Measurements from ENCODE around the gene CYSRT1.

DNA sequence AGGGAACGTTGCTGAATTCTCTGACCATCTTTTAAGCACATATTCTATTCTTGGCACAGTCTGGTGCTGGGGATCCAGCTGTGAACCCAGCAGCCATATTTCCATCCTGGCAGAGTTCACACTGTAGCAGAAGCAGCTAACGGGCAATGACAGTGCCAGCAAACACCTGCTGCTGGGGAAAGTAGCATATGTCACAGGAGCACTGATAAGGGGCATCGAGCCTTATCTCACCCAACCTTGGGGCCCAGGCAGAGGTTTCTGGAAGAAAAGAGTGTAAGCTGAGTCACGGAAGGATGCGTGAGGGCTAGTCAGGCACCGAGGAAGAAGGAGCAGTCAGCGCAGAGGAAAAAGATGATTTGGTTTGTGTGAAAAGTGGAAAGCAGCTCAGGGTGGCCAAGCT lies 18.4 kb upstream of the CYSRT1 start:
- TF ChIP-seq, protein P1, sequence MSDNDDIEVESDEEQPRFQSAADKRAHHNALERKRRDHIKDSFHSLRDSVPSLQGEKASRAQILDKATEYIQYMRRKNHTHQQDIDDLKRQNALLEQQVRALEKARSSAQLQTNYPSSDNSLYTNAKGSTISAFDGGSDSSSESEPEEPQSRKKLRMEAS (IDR thresholded peaks at IDR 0.05; ENCODE audit: insufficient read depth, insufficient read length) = no peak
- TF ChIP-seq POLR2A (IDR thresholded peaks at IDR 0.05; ENCODE audit: low read depth, low read length) (no peak), POLR2AphosphoS5 (IDR thresholded peaks at IDR 0.05; ENCODE audit: insufficient read depth, low read depth, low read length) (no peak), FOS (IDR thresholded peaks at IDR 0.05; ENCODE audit: borderline replicate concordance, insufficient read depth, low read length) (no peak)
- TF ChIP-seq, protein P2, sequence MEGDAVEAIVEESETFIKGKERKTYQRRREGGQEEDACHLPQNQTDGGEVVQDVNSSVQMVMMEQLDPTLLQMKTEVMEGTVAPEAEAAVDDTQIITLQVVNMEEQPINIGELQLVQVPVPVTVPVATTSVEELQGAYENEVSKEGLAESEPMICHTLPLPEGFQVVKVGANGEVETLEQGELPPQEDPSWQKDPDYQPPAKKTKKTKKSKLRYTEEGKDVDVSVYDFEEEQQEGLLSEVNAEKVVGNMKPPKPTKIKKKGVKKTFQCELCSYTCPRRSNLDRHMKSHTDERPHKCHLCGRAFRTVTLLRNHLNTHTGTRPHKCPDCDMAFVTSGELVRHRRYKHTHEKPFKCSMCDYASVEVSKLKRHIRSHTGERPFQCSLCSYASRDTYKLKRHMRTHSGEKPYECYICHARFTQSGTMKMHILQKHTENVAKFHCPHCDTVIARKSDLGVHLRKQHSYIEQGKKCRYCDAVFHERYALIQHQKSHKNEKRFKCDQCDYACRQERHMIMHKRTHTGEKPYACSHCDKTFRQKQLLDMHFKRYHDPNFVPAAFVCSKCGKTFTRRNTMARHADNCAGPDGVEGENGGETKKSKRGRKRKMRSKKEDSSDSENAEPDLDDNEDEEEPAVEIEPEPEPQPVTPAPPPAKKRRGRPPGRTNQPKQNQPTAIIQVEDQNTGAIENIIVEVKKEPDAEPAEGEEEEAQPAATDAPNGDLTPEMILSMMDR (IDR thresholded peaks at IDR 0.05; ENCODE audit: extremely low read depth in 1 of 2, insufficient read depth in 1 of 2, low read depth in 1 of 2, low read length in 2 of 2) = no peak
